Measurements from ENCODE around the gene ABI1. TPM values are rescaled to one million over a fixed set of nuclear protein-coding genes. Genes with fewer than 3 reads are reported as not detected.

The ABI1 gene
- total and polyA plus RNA-seq, 4 donors: 25.1 to 70.2 (median 45.3) TPM

- ATAC-seq (ENCODE audit: insufficient read depth, low FRiP score) (no peak), DNase-seq (no peak)
- peaks cover 0 to 13% (median 7%) of the 10 kb centered on the region in 5 donors for H3K4me1 ChIP-seq (ENCODE audit: control insufficient read depth in 5 of 5, insufficient read depth in 5 of 5, low read length in 5 of 5)
- no peak overlapping the region for H3K4me3 ChIP-seq
- no peaks in the 10 kb centered on the region for H3K27me3 ChIP-seq (ENCODE audit: control insufficient read depth in 3 of 3, insufficient read depth in 3 of 3, low read length in 2 of 3)
- H3K9me3 ChIP-seq (ENCODE audit: control insufficient read depth in 4 of 4, insufficient read depth in 3 of 4, low read length in 3 of 4): no peaks in the 10 kb centered on the region
- WGBS, 2 donors: 60 to 70% methylated on average over 4 of the region's 4 CpGs
- H3K9ac ChIP-seq (ENCODE audit: insufficient read depth in 1 of 2, low read length in 2 of 2): no peak overlapping the region
- H3K27ac ChIP-seq (ENCODE audit: low read depth in 1 of 2, low read length in 1 of 2): no peak overlapping the region
- peaks cover 4 to 10% (median 7%) of the 10 kb centered on the region in 4 donors for H3K36me3 ChIP-seq (ENCODE audit: control insufficient read depth in 4 of 4, insufficient read depth in 4 of 4, low read length in 4 of 4)
- TF ChIP-seq, protein P1, sequence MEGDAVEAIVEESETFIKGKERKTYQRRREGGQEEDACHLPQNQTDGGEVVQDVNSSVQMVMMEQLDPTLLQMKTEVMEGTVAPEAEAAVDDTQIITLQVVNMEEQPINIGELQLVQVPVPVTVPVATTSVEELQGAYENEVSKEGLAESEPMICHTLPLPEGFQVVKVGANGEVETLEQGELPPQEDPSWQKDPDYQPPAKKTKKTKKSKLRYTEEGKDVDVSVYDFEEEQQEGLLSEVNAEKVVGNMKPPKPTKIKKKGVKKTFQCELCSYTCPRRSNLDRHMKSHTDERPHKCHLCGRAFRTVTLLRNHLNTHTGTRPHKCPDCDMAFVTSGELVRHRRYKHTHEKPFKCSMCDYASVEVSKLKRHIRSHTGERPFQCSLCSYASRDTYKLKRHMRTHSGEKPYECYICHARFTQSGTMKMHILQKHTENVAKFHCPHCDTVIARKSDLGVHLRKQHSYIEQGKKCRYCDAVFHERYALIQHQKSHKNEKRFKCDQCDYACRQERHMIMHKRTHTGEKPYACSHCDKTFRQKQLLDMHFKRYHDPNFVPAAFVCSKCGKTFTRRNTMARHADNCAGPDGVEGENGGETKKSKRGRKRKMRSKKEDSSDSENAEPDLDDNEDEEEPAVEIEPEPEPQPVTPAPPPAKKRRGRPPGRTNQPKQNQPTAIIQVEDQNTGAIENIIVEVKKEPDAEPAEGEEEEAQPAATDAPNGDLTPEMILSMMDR (IDR thresholded peaks at IDR 0.05; ENCODE audit: control extremely low read depth, extremely low read depth): no peak
Observed at GRCh38 chr10:26700884-26701630, 159.7 kb downstream of the ABI1 start.

GRCh38 chr10:26699631-26700030 is 161.1 kb downstream of the ABI1 start:
- 93 to 95% methylated on average over 7 of the region's 7 CpGs for WGBS, 2 donors
- H3K9ac ChIP-seq (ENCODE audit: insufficient read depth in 1 of 2, low read length in 2 of 2): no peak overlapping the region
- DNase-seq: no peak
- peaks cover 0 to 7% (median 3%) of the 10 kb centered on the region in 4 donors for H3K36me3 ChIP-seq (ENCODE audit: control insufficient read depth in 4 of 4, insufficient read depth in 4 of 4, low read length in 4 of 4)
- no peaks in the 10 kb centered on the region for H3K9me3 ChIP-seq (ENCODE audit: control insufficient read depth in 4 of 4, insufficient read depth in 3 of 4, low read length in 3 of 4)
- TF ChIP-seq, protein P1 (IDR thresholded peaks at IDR 0.05; ENCODE audit: control extremely low read depth, extremely low read depth): no peak
- no peak overlapping the region for H3K27ac ChIP-seq (ENCODE audit: low read depth in 1 of 2, low read length in 1 of 2)
- H3K27me3 ChIP-seq (ENCODE audit: control insufficient read depth in 3 of 3, insufficient read depth in 3 of 3, low read length in 2 of 3): peaks cover 0 to 2% (median 0%) of the 10 kb centered on the region in 3 donors
- peaks cover 0 to 11% (median 7%) of the 10 kb centered on the region in 5 donors for H3K4me1 ChIP-seq (ENCODE audit: control insufficient read depth in 5 of 5, insufficient read depth in 5 of 5, low read length in 5 of 5)
- ATAC-seq (ENCODE audit: insufficient read depth, low FRiP score): no peak
- H3K4me3 ChIP-seq: no peak overlapping the region

DNA sequence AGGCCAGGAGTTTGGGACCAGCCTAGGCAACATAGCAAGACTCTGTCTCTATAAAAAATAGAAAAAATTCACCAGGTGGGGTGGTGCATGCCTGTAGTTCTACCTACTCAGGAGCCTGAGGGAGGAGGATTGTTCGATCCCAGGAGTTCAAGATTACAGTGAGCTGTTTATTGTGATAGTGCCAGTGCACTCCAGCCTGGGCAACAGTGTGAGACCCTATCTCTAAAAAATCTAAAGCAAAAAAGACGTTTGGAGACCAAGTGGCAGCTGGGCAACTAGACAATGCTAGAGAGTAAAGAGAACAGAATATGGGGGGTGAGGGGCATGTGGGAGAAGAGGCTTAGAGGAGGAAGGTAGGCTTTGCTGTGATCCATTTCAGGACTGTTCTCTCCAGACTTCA is 161.8 kb downstream of the ABI1 start:
- peak overlapping the region in 1 of 2 donors; percentile 72 for H3K9ac ChIP-seq (ENCODE audit: insufficient read depth in 1 of 2, low read length in 2 of 2)
- H3K27ac ChIP-seq (ENCODE audit: low read depth in 1 of 2, low read length in 1 of 2): no peak overlapping the region
- peaks cover 0 to 9% (median 0%) of the 10 kb centered on the region in 3 donors for H3K27me3 ChIP-seq (ENCODE audit: control insufficient read depth in 3 of 3, insufficient read depth in 3 of 3, low read length in 2 of 3)
- DNase-seq (no peak), ATAC-seq (ENCODE audit: insufficient read depth, low FRiP score) (no peak)
- peaks cover 0 to 11% (median 7%) of the 10 kb centered on the region in 5 donors for H3K4me1 ChIP-seq (ENCODE audit: control insufficient read depth in 5 of 5, insufficient read depth in 5 of 5, low read length in 5 of 5)
- WGBS, 2 donors: 74 to 79% methylated on average over 2 of the region's 2 CpGs
- peaks cover 0 to 7% (median 3%) of the 10 kb centered on the region in 4 donors for H3K36me3 ChIP-seq (ENCODE audit: control insufficient read depth in 4 of 4, insufficient read depth in 4 of 4, low read length in 4 of 4)
- no peaks in the 10 kb centered on the region for H3K9me3 ChIP-seq (ENCODE audit: control insufficient read depth in 4 of 4, insufficient read depth in 3 of 4, low read length in 3 of 4)
- TF ChIP-seq, protein P1 (IDR thresholded peaks at IDR 0.05; ENCODE audit: control extremely low read depth, extremely low read depth): no peak
- no peak overlapping the region for H3K4me3 ChIP-seq

Data from lung (tissue), 12 donors.